Retina (tissue), 1 donor: ENCODE data around the gene SLC8A1.

Experiments used
- DNase-seq: peaks from one replicate; pipeline ENCODE4 v3.0.0-alpha.2; 2016

SLC8A1 gene

GRCh38 chr2:40300391-40300790, 151.5 kb downstream of the SLC8A1 start:
- DNase-seq = no peak

GRCh38 chr2:40299781-40300180, 152.1 kb downstream of the SLC8A1 start:
- no peak for DNase-seq

GRCh38 chr2:40299173-40299572, 152.7 kb downstream of the SLC8A1 start:
- DNase-seq = no peak

- DNase-seq = no peak
These were observed 153.9 kb downstream of the SLC8A1 start for GRCh38 chr2:40298026-40298425.

DNA sequence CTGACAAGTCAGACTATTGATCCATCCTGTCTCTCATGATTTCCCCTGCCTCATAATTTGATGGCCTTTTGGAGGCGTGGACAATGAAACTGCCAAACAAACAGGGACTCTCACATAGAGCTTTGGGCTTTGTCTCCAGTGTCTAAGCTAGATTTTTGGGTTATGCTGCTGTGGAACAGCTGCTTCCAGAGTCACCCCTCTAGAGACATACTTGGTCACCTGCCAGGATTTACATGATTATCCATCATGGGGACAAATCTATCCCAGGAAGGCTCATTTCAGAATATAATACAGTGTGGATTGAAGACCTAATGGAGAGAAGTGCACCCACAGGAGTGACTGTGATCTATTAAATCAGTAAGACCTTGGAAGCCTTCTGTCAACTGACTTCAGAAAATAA, 159.6 kb downstream of the SLC8A1 start:
- no peak for DNase-seq

DNA sequence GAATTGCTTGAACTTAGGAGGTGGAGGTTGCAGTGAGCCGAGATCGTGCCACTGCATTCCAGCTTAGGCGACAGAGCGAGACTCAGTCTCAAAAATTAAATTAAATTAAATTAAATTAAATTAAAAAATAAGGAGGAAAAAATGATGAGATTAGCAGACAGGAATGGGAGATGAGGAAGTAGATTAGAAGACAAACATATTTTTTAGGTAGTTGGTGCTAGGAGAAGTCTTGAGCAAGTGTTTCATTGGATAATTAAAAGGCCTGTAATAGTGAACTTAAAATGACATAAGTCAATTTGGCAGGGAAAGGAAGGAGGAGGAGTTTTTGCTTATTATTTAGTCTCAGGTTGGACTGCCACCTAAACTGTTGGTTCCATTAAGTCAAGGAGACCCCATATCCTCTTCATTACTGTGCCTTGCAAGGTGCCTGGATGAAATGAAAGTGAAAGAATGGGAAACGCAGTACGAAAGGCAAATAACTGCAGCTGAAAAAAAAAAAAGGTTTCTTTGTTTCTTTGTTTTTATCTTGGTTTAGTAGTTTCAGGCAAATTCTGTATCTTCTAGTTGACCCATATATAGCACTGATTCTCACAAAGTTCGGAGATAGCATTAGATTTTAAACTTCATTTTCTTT, 162.0 kb downstream of the SLC8A1 start:
- no peak for DNase-seq

- no peak for DNase-seq
These were observed 164.1 kb downstream of the SLC8A1 start for GRCh38 chr2:40287773-40288172.

- no peak for DNase-seq
These were observed 164.7 kb downstream of the SLC8A1 start for GRCh38 chr2:40287195-40287594.

- DNase-seq = no peak
These were observed 165.2 kb downstream of the SLC8A1 start for GRCh38 chr2:40286721-40287120.

DNA sequence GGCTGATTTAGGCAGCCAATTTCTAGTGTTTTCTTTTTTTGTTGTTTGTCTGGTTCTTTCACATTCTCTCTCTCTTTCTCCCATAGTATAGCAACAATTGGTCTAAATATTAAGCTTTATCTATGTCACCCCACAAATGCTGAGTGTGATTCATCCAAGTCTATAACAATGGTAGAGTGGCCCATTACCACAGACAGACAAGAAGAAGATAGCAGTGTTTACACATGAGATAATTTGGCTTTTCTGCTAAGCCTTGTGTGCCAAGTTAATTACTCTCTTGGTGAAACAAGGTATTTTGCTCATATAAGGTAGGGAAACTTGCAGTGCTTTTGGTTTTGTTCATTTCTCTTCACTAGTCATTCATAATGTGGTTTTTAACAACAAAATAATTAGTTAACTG, 166.5 kb downstream of the SLC8A1 start:
- no peak for DNase-seq

GRCh38 chr2:40284797-40285196, 167.1 kb downstream of the SLC8A1 start:
- DNase-seq = no peak

DNA sequence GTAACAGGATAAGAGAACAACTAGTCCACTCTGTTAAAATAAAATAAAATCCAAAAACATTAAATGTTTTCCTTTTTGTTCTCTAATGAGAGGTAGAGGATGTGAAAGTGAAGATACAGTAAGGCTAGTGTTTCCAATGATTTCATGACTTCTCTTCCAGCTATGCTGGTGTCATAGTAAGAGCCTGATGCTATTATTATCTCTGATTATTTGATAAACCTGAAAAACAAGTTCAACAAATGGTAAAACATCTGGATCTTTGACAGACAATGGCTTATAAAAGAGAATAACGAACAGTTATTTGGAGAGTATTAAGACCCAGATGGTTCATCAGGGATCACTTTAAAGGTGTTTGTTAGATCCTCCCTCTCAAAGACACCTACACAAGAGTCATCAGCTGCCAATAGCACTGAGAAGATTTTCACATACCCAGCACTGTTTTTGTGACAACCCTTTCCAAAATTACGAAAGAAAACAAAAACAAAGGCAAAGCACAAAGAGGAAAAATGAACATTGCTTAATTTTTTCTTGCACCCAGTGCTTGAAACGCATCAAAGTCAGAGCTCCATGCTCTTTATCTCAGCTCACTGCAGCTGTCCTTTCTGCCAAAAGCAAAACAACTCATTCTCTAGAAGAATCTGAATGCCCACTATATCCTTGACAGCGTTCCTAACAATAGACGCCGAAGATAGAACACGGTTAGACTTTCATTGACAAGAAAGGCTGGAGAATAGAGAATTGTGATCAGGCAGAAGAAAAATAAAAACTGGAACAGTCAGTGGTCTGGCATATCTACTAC, 168.6 kb downstream of the SLC8A1 start:
- no peak for DNase-seq

- no peak for DNase-seq
These were observed 169.5 kb downstream of the SLC8A1 start for GRCh38 chr2:40282428-40282827.

DNA sequence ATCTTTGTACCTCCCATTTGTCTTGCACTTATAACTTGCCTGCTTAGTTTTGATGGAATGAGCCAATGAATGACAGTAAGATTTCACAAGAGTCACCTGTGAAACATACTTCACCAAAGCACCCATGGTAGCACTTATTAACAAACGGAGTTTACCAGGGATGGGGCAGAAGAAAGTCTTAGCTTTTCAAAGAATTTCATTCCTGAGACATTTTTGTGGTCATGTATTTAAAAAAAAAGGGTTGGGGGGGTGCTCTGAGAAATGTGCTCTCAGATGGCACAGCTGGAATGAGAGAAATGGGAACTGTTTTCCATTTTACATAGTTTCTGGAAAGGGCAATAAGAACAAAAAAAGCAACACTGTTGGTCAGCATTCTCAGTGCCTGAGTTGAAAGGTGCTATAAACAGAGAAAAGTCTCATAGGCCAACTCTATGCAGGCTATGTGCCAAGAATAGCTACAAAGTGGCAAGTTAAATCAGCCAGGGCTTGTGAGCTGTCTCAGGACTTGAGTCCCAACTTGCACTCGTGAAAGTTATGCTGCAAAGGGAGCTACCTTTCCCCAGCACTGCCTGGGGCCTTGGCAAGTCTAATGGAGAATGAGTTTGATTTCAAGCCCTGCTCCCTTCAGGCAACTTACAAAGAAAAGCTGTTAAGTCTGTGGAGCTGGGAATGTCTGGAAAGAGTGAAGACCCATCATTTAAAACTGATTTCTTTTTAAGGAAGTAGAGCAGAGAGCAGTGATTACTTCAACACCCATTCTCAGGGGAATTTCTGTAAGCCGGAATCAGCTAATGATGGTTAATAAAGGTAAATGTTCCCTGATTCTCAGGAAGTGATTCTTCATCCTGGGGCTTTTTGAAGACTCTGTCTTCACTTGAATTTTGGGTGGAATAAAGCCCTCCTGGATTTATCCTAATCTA, 170.6 kb downstream of the SLC8A1 start:
- DNase-seq = no peak

GRCh38 chr2:40279482-40279881, 172.4 kb downstream of the SLC8A1 start:
- no peak for DNase-seq

DNA sequence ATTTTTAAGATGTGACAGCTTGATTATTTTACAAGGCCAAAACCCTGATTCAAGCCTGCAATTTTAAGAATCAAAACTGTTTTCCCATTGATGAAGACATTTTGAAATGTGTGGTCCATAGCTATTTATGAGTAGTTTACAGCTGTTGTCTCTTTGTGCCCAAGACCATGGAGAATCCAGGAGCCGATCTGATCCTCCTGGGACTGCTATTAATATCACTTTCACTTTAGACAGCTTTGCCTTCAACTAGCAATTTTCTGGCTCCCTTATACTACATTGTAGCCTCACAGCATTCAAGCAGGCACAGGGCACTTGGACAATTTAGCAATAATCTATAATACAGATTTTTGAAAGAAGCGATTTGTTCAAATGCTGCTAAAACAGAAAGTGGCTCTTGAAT, 172.9 kb downstream of the SLC8A1 start:
- no peak for DNase-seq

GRCh38 chr2:40276076-40276475, 175.8 kb downstream of the SLC8A1 start:
- DNase-seq = no peak

- no peak for DNase-seq
These were observed 177.6 kb downstream of the SLC8A1 start for GRCh38 chr2:40274270-40274669.

DNA sequence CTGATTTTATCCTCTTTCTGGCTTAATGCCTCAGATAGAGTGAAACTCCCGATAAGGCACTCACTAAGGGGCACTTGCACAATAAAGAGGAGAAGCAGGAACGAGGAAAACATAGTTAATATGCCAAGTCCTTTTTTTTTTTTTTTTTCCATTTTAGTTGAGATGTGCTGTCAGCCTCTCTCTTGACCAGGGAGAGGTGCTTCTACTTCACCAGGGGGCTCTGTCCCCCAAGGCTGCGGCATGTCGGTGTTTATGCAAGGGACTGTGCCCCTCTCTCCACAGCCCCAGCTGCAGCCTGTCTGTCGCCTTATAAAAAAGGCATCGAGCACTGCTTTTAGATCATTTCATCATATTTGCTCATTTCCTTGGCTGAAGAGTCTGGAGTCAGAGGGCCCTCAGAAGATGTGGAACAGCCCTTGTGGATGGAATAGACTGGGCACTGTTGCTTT, 178.1 kb downstream of the SLC8A1 start:
- DNase-seq = no peak

DNA sequence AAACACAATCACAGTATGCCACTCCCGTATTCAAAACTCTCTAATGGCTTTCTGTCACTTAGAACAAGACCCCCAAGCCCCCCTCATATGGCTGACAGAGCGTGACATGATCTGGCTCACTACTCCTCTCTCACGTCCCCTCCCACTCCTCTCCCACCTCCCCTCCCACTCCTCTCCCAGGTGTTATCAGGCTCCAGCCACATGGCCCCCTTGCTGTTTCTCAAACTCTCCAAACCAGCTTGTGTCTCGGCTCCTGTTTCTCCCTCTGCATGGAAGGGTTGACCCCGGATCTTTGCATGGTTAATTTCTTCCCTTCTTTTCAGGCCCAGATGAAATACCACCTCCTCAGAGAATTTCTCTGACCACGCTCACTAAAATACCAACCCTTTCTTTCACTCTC, 180.8 kb downstream of the SLC8A1 start:
- DNase-seq = no peak

DNA sequence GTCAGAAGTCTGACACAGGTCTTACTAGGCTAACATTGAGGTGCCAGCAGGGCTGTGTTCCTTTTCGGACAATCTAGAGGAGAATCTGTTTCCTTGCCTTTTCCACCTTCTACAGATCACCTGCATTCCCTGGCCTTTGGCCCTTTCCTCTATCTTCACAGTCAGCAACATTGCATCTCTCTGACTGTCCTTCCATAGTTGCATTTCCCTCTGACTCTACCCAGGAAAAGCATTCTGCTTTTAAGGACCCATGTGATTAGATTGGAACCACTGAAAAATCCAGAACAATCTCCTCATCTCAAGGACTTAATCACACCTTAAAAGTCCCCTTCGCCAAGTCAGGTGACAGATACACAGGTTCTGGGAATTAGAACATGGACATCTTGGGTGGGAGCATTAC, 181.5 kb downstream of the SLC8A1 start:
- no peak for DNase-seq

GRCh38 chr2:40268566-40268965, 183.3 kb downstream of the SLC8A1 start:
- DNase-seq = no peak

- DNase-seq = no peak
These were observed 185.7 kb downstream of the SLC8A1 start for GRCh38 chr2:40266201-40266600.

GRCh38 chr2:40265602-40266001, 186.3 kb downstream of the SLC8A1 start:
- no peak for DNase-seq
